ENCODE measurements around the gene SLC2A10.

GRCh38 chr20:46749147-46749546, 39.7 kb downstream of the SLC2A10 start:
- TF ChIP-seq, protein P1, sequence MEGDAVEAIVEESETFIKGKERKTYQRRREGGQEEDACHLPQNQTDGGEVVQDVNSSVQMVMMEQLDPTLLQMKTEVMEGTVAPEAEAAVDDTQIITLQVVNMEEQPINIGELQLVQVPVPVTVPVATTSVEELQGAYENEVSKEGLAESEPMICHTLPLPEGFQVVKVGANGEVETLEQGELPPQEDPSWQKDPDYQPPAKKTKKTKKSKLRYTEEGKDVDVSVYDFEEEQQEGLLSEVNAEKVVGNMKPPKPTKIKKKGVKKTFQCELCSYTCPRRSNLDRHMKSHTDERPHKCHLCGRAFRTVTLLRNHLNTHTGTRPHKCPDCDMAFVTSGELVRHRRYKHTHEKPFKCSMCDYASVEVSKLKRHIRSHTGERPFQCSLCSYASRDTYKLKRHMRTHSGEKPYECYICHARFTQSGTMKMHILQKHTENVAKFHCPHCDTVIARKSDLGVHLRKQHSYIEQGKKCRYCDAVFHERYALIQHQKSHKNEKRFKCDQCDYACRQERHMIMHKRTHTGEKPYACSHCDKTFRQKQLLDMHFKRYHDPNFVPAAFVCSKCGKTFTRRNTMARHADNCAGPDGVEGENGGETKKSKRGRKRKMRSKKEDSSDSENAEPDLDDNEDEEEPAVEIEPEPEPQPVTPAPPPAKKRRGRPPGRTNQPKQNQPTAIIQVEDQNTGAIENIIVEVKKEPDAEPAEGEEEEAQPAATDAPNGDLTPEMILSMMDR (optimal IDR thresholded peaks at IDR 0.05 in 1 of 3, IDR thresholded peaks at IDR 0.05 in 1 of 3, conservative IDR thresholded peaks at IDR 0.05 in 1 of 3; ENCODE audit: extremely low read depth in 1 of 3, insufficient read depth in 2 of 3, low read length in 3 of 3): no peak
- TF ChIP-seq EZH2 (IDR thresholded peaks at IDR 0.05; ENCODE audit: low read length): no peak

All from keratinocyte (primary cell).